HL-60/S4 treated with retinoic acid at 250 ng/mL for 4 days and 3 days (cell line): ENCODE data around the gene SLK.

ENCODE experiments used
- in situ Hi-C: fragments of 300-500 bp; cut with MboI; formaldehyde crosslinking; loops from 2 replicates; pipeline ENCODE4 v1.7.0; 2022; ENCODE audit warnings: low sequenced_read_pairs

Gene SLK

DNA sequence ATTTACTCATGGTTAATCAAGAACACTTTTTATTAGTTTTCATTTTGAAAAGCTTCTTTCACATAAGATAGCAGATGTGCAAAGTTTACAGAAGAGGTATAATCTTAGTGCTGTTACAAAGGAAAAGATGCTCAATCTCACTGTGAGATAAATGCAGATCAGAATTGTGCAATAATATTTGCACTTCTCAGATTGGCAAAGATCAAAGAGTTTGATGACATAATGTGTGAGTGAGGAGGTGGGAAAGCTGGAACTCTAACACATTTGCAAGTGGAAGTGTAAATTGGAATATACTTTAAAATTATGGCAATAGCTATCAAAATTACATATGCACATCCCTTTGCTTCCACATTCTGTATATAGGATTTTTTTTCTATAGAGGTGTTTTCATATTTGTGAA is 27.4 kb upstream of the SLK start:
- in situ Hi-C loops: no loop called here

- in situ Hi-C loops: no loop called here
Measured at GRCh38 chr10:103941801-103942200, 25.1 kb upstream of the SLK start.

DNA sequence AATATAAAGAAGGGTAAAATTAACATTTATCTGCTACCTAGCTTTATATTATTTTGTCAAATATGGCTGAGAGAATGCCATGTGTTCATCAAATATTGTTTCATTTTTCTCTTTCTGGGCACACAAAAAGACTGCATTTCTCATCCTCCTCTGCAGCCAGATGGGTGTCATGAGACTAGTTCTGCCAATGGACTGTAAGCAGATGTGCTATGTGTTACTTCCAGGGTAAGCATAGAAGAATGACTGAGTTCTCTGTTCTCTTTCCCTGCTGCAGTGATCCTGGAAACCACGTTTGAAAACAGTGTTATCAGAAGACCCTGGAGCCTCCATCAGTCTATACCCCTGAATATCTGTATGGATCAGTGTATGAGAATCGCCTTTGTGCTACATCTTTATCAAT is 24.1 kb upstream of the SLK start:
- in situ Hi-C loops: no loop called here

- in situ Hi-C loops: no loop called here
Measured at GRCh38 chr10:103947799-103948516, 19.0 kb upstream of the SLK start.

DNA sequence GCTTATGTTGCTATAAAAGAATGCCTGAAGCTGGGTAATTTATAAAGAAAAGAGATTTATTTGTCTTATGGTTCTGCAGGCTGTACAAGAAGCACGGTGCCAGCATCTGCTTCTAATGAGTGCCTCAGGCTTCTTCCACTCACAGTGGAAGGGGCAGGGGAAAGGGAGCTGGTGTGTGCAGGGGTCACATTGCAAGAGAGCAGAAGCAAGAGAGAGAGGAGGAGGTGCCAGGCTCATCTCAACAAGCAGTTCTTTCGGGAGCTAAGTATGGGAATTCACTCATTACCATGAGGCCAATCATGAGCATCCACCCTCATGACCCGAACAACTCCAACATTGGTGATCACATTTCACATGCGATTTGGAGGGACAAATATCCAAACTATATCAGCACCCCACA is 17.2 kb upstream of the SLK start:
- in situ Hi-C loops: no loop called here

GRCh38 chr10:103951183-103951582 is 15.8 kb upstream of the SLK start:
- in situ Hi-C loops: no loop called here

- in situ Hi-C loops: no loop called here
Measured at GRCh38 chr10:103951942-103952341, 15.0 kb upstream of the SLK start.

- in situ Hi-C loops: no loop called here
Measured at GRCh38 chr10:103954543-103954942, 12.4 kb upstream of the SLK start.

GRCh38 chr10:103958996-103959395 is 7.9 kb upstream of the SLK start:
- in situ Hi-C loops: no loop called here

DNA sequence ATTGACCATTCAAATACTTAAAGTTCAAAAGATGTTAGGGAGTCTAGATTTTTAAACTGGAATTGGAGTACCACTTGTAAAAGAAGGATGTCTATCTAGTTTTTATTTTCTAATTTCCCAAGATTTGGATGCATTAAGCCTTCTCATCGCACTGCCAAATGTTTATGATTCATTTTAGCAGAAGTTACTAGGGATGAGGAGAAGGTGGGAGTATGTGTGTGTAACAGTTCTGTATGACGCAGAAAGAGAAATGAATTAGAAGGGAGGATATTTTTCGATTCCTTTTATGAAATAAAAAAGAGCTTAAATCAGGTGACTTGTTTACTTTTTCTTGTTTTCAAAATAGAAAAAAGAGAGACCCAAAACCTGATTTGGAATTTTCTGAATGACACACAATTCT is 6.8 kb upstream of the SLK start:
- in situ Hi-C loops: no loop called here

DNA sequence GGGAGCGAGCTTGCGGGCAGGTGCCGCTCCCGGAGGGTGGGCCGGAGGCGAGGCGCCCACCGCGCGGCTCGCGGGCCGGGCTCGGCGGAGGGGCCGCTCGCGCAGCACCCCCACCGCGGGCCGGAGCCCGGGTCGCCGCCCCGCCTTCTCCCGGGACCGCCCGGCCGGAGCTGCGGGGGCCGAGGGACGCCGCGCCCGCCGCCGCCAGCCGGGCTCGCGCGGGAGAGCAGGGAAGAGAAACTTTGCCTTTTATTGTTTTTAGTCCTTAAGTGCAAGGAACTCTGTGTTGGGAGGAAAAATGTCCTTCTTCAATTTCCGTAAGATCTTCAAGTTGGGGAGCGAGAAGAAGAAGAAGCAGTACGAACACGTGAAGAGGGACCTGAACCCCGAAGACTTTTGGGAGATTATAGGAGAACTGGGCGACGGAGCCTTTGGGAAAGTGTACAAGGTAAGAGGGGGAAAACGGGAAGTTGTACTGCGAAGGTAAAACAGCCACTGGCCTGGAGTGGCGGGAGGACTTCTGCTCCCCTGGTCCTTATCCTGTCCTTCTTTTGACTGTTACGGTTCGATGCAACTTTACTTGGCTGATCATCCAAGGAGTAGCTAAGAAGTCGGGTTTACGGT is 620 bp downstream of the SLK start:
- in situ Hi-C loops: no loop called here

- in situ Hi-C loops: no loop called here
Measured at GRCh38 chr10:103968441-103969391, 1.8 kb downstream of the SLK start.

DNA sequence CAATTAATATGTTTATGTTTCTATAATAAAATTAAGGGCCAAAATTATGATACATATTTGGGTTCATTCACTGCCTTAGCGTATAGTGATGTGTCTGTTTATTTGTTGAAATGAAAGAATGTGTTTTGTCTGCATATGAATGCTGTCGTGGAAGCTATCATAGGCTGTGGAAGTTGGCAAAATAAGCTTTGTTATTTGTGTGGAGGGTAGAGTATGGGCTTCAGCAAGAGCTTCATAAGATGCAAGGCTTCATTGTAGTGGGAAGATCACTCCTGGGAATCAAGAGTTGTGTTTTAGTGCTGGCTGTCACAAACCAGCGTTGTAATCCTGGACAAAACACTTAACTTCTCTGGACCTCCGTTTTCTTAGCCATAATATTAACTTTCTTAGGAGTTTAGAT is 2.5 kb downstream of the SLK start:
- in situ Hi-C loops: no loop called here

DNA sequence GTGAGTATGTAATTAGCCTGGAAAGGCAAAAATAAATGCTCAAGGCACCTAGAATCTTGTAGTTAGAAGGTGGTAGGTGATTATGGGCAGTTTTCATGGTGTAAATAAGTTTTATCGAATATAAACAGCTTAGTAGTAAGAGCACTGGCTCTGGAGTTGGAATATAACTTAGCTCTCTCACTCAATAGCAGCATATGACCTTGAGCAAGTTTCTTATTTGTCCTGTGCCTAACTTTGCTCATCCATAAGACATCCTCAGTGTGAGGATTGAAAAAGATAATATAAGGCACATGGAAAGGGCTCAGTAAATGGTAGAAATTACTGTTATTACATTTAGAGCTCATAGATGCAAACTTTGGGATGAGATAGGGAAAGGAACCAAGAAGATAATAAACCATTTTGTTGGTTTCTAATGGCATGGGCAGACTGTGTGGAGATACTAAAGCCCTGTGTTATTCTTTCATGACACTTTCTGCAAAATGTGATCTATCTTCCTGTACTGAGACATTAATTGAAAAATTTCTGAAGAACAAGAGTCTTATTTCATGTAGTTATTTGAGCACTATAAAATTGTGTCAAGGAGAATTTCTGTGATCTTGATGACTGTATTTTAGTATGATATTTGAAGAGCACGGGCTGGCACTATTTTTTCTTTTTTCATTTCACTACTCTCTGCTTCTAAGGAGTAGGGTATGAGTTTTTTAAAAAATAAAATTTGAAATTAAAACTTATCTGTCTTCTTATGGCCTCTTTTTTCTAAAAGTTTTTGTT is 3.1 kb downstream of the SLK start:
- in situ Hi-C loops: no loop called here

GRCh38 chr10:103975169-103975568 is 8.2 kb downstream of the SLK start:
- in situ Hi-C loops: no loop called here

DNA sequence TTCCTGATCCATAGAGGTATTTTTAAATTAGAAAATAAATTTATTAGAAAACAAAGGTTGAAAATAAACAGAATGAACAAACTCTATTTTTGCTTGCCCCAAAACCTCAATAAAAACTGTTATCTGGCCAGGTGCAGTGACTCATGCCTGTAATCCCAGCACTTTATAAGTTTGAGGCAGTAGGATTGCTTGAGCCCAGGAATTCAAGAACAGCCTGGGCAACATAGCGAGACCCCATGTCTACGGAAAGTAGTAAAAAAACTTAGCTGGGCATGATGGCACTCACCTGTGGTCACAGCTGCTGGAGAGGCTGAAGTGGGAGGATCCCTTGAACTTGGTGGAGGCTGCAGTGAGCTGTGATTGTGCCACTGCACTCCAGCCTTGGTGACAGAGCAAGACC is 10.3 kb downstream of the SLK start:
- in situ Hi-C loops: no loop called here

GRCh38 chr10:103979530-103979929 is 12.6 kb downstream of the SLK start:
- in situ Hi-C loops: no loop called here

- in situ Hi-C loops: no loop called here
Measured at GRCh38 chr10:103980288-103980906, 13.5 kb downstream of the SLK start.

- in situ Hi-C loops: no loop called here
Measured at GRCh38 chr10:103982639-103983038, 15.7 kb downstream of the SLK start.

DNA sequence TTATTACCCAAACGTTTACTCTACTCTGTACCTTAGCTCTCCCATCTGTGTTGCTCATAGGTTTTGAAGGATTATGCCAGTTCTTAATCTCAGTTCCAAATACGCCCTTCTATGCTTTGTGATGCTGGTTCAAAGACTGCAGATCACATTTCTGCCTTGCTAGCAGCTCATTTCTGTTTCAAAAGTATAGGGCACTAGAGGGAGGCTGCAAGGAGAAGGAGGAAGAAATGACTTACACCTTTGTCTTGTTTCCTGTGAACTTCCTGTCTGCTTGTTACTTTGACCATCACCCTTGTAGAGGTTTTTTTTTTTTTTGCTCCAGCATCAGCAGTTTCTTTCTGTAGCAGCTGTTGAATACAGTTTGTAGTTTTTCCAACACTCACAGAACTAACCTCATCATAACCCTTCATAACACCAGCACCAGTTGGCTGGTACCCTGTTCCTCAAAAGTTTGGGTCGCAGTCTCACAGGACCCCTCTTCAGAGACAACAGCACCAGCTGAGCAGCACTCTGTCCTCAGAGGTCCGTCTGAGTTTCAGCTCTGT is 16.5 kb downstream of the SLK start:
- in situ Hi-C loops: no loop called here
